Measurements from ENCODE around the gene TMA16.

Gene TMA16

GRCh38 chr4:163474027-163474426 is 20.5 kb upstream of the TMA16 start:
- Histone ChIP-seq H3K9ac (no peak overlapping the region), H3K4me1 (no peaks in the 10 kb centered on the region), H3K27ac (no peak overlapping the region), H4K20me1 (no peaks in the 10 kb centered on the region), H3K4me3 (no peak overlapping the region), H3K27me3 (no peaks in the 10 kb centered on the region), H3K4me2 (no peak overlapping the region), H3K36me3 (no peaks in the 10 kb centered on the region), H3K9me3 (peaks cover 4% of the 10 kb centered on the region; the same call in 1 of the 2 replicates)
- TF ChIP-seq Cebpa-rat (IDR thresholded peaks at IDR 0.05) = no peak

- Histone ChIP-seq H4K20me1 (no peaks in the 10 kb centered on the region), H3K9me3 (peaks cover 4% of the 10 kb centered on the region; the same call in 1 of the 2 replicates), H3K36me3 (no peaks in the 10 kb centered on the region), H3K27ac (no peak overlapping the region), H3K9ac (no peak overlapping the region), H3K4me1 (no peaks in the 10 kb centered on the region), H3K27me3 (no peaks in the 10 kb centered on the region), H3K4me2 (no peak overlapping the region), H3K4me3 (no peak overlapping the region)
- TF ChIP-seq Cebpa-rat (IDR thresholded peaks at IDR 0.05) = no peak
These were observed 17.6 kb upstream of the TMA16 start for GRCh38 chr4:163476761-163477438.

GRCh38 chr4:163482190-163482589 is 12.3 kb upstream of the TMA16 start:
- TF ChIP-seq Cebpa-rat (IDR thresholded peaks at IDR 0.05) = no peak
- Histone ChIP-seq H3K27ac (no peak overlapping the region), H3K4me3 (no peak overlapping the region), H3K4me2 (no peak overlapping the region), H3K36me3 (no peaks in the 10 kb centered on the region), H3K27me3 (no peaks in the 10 kb centered on the region), H4K20me1 (no peaks in the 10 kb centered on the region), H3K9ac (no peak overlapping the region), H3K9me3 (no peaks in the 10 kb centered on the region), H3K4me1 (no peaks in the 10 kb centered on the region)

GRCh38 chr4:163484906-163485305 is 9.6 kb upstream of the TMA16 start:
- H3K4me3 ChIP-seq = no peak overlapping the region

GRCh38 chr4:163485589-163485988 is 8.9 kb upstream of the TMA16 start:
- no peak overlapping the region for H3K9ac ChIP-seq
- H3K4me2 ChIP-seq = no peak overlapping the region
- H3K4me3 ChIP-seq = no peak overlapping the region
- H3K4me1 ChIP-seq = no peaks in the 10 kb centered on the region
- no peak overlapping the region for H3K27ac ChIP-seq
- H3K9me3 ChIP-seq = no peaks in the 10 kb centered on the region
- no peaks in the 10 kb centered on the region for H3K36me3 ChIP-seq
- TF ChIP-seq Cebpa-rat (IDR thresholded peaks at IDR 0.05) = no peak
- H3K27me3 ChIP-seq = no peaks in the 10 kb centered on the region
- no peaks in the 10 kb centered on the region for H4K20me1 ChIP-seq

More at GRCh38 chr4:163484906-163485305, 9.6 kb upstream of the TMA16 start:
- no peak overlapping the region for H3K27ac ChIP-seq
- no peaks in the 10 kb centered on the region for H3K27me3 ChIP-seq
- H3K4me2 ChIP-seq = no peak overlapping the region
- H4K20me1 ChIP-seq = no peaks in the 10 kb centered on the region
- no peak for TF ChIP-seq Cebpa-rat (IDR thresholded peaks at IDR 0.05)
- H3K4me1 ChIP-seq = no peaks in the 10 kb centered on the region
- no peaks in the 10 kb centered on the region for H3K9me3 ChIP-seq
- no peaks in the 10 kb centered on the region for H3K36me3 ChIP-seq
- H3K9ac ChIP-seq = no peak overlapping the region

GRCh38 chr4:163486321-163486720 is 8.2 kb upstream of the TMA16 start:
- no peak for TF ChIP-seq Cebpa-rat (IDR thresholded peaks at IDR 0.05)
- no peak overlapping the region for H3K4me3 ChIP-seq
- H3K36me3 ChIP-seq = no peaks in the 10 kb centered on the region
- H4K20me1 ChIP-seq = no peaks in the 10 kb centered on the region
- H3K9ac ChIP-seq = no peak overlapping the region
- no peak overlapping the region for H3K4me2 ChIP-seq
- no peaks in the 10 kb centered on the region for H3K4me1 ChIP-seq
- H3K27ac ChIP-seq = no peak overlapping the region
- no peaks in the 10 kb centered on the region for H3K27me3 ChIP-seq
- H3K9me3 ChIP-seq = no peaks in the 10 kb centered on the region

- Histone ChIP-seq H3K9ac (no peak overlapping the region), H3K4me3 (no peak overlapping the region), H3K27me3 (no peaks in the 10 kb centered on the region), H4K20me1 (no peaks in the 10 kb centered on the region), H3K27ac (no peak overlapping the region), H3K9me3 (no peaks in the 10 kb centered on the region), H3K36me3 (no peaks in the 10 kb centered on the region), H3K4me1 (peaks cover 10% of the 10 kb centered on the region), H3K4me2 (no peak overlapping the region)
- no peak for TF ChIP-seq Cebpa-rat (IDR thresholded peaks at IDR 0.05)
These were observed 4.6 kb upstream of the TMA16 start for GRCh38 chr4:163489929-163490328.

GRCh38 chr4:163492951-163493504 is 1.5 kb upstream of the TMA16 start:
- no peak overlapping the region for H3K9ac ChIP-seq
- no peaks in the 10 kb centered on the region for H3K9me3 ChIP-seq
- no peak for TF ChIP-seq Cebpa-rat (IDR thresholded peaks at IDR 0.05)
- peaks cover 30% of the 10 kb centered on the region for H3K4me1 ChIP-seq
- H3K4me2 ChIP-seq = peak overlapping the region; percentile 73
- H3K27ac ChIP-seq = peak overlapping the region; percentile 99; the same call in 1 of the 2 replicates
- H3K27me3 ChIP-seq = no peaks in the 10 kb centered on the region
- peak overlapping the region; percentile 91 for H3K4me3 ChIP-seq
- peaks cover 15% of the 10 kb centered on the region for H3K36me3 ChIP-seq
- peaks cover 21% of the 10 kb centered on the region for H4K20me1 ChIP-seq

GRCh38 chr4:163493643-163494359 is 689 bp upstream of the TMA16 start:
- H4K20me1 ChIP-seq = peaks cover 29% of the 10 kb centered on the region
- H3K27me3 ChIP-seq = no peaks in the 10 kb centered on the region
- H3K27ac ChIP-seq = peak overlapping the region; percentile 99
- H3K4me2 ChIP-seq = peak overlapping the region; percentile 73
- peak overlapping the region; percentile 98 for H3K9ac ChIP-seq
- TF ChIP-seq Cebpa-rat (IDR thresholded peaks at IDR 0.05) = no peak
- 0 out of 2 replicates have a peak, but pooled peaks cover 4% of the 10 kb centered on the region for H3K9me3 ChIP-seq
- H3K4me1 ChIP-seq = peaks cover 30% of the 10 kb centered on the region
- peaks cover 20% of the 10 kb centered on the region for H3K36me3 ChIP-seq
- H3K4me3 ChIP-seq = peak overlapping the region; percentile 91

GRCh38 chr4:163495900-163496299 is 1.4 kb downstream of the TMA16 start:
- TF ChIP-seq Cebpa-rat (IDR thresholded peaks at IDR 0.05) = no peak
- Histone ChIP-seq H3K9ac (peak overlapping the region; percentile 98), H3K4me1 (peaks cover 30% of the 10 kb centered on the region), H3K27ac (peak overlapping the region; percentile 99; the same call in 1 of the 2 replicates), H4K20me1 (peaks cover 48% of the 10 kb centered on the region), H3K36me3 (peaks cover 32% of the 10 kb centered on the region), H3K9me3 (peaks cover 10% of the 10 kb centered on the region; the same call in 1 of the 2 replicates), H3K27me3 (no peaks in the 10 kb centered on the region), H3K4me3 (peak overlapping the region; percentile 91), H3K4me2 (peak overlapping the region; percentile 73)

Data from BLaER1 (cell line).